ENCODE results near the gene UNC80.

Gene UNC80

GRCh38 chr2:209998596-209998995 lies 227.0 kb downstream of the UNC80 start:
- no peaks in the 10 kb centered on the region for H3K9me3 ChIP-seq (ENCODE audit: severe bottlenecking)
- peaks cover 3% of the 10 kb centered on the region for H3K36me3 ChIP-seq (ENCODE audit: low read depth)
- H3K4me3 ChIP-seq (ENCODE audit: severe bottlenecking), result no peak overlapping the region
- no peak for TF ChIP-seq CTCF (IDR thresholded peaks at IDR 0.05; ENCODE audit: poor library complexity, severe bottlenecking)
- peaks cover 5% of the 10 kb centered on the region for H3K4me1 ChIP-seq (ENCODE audit: insufficient read depth, poor library complexity, severe bottlenecking)
- DNase-seq (ENCODE audit: low spot score), result no peak
- no peak overlapping the region for H3K27ac ChIP-seq (ENCODE audit: poor library complexity, severe bottlenecking)
- no peaks in the 10 kb centered on the region for H3K27me3 ChIP-seq (ENCODE audit: insufficient read depth, poor library complexity, severe bottlenecking)
- ATAC-seq (ENCODE audit: low read depth), result no peak

- H3K4me3 ChIP-seq (ENCODE audit: severe bottlenecking), result no peak overlapping the region
- no peaks in the 10 kb centered on the region for H3K9me3 ChIP-seq (ENCODE audit: severe bottlenecking)
- DNase-seq (ENCODE audit: low spot score) (no peak), ATAC-seq (ENCODE audit: low read depth) (no peak)
- peaks cover 14% of the 10 kb centered on the region for H3K4me1 ChIP-seq (ENCODE audit: insufficient read depth, poor library complexity, severe bottlenecking)
- no peak for TF ChIP-seq CTCF (IDR thresholded peaks at IDR 0.05; ENCODE audit: poor library complexity, severe bottlenecking)
- H3K27ac ChIP-seq (ENCODE audit: poor library complexity, severe bottlenecking), result no peak overlapping the region
- H3K36me3 ChIP-seq (ENCODE audit: low read depth), result peaks cover 17% of the 10 kb centered on the region
- H3K27me3 ChIP-seq (ENCODE audit: insufficient read depth, poor library complexity, severe bottlenecking), result no peaks in the 10 kb centered on the region
Measured at GRCh38 chr2:210000464-210001324, 229.1 kb downstream of the UNC80 start.

GRCh38 chr2:210002158-210003157 lies 230.8 kb downstream of the UNC80 start, which contains the start of gene RPE:
Gene RPE (plus strand): TSS chr2:210002638. CDS start chr2:210002662, 24 bp downstream.
- no peaks in the 10 kb centered on the region for H3K27me3 ChIP-seq (ENCODE audit: insufficient read depth, poor library complexity, severe bottlenecking)
- peaks cover 35% of the 10 kb centered on the region for H3K36me3 ChIP-seq (ENCODE audit: low read depth)
- no peaks in the 10 kb centered on the region for H3K9me3 ChIP-seq (ENCODE audit: severe bottlenecking)
- TF ChIP-seq CTCF (IDR thresholded peaks at IDR 0.05; ENCODE audit: poor library complexity, severe bottlenecking), result no peak
- H3K4me3 ChIP-seq (ENCODE audit: severe bottlenecking), result peak within 1 kb of the TSS; percentile 76
- DNase-seq (ENCODE audit: low spot score) (peak; percentile 92), ATAC-seq (ENCODE audit: low read depth) (peak; percentile 99)
- H3K4me1 ChIP-seq (ENCODE audit: insufficient read depth, poor library complexity, severe bottlenecking), result peaks cover 14% of the 10 kb centered on the region
- peak within 1 kb of the TSS; percentile 20 for H3K27ac ChIP-seq (ENCODE audit: poor library complexity, severe bottlenecking)

GRCh38 chr2:210003359-210003758 lies 231.7 kb downstream of the UNC80 start:
- H3K36me3 ChIP-seq (ENCODE audit: low read depth), result peaks cover 43% of the 10 kb centered on the region
- H3K4me3 ChIP-seq (ENCODE audit: severe bottlenecking), result peak overlapping the region; percentile 76
- H3K9me3 ChIP-seq (ENCODE audit: severe bottlenecking), result no peaks in the 10 kb centered on the region
- no peak overlapping the region for H3K27ac ChIP-seq (ENCODE audit: poor library complexity, severe bottlenecking)
- ATAC-seq (ENCODE audit: low read depth) (no peak), DNase-seq (ENCODE audit: low spot score) (no peak)
- H3K4me1 ChIP-seq (ENCODE audit: insufficient read depth, poor library complexity, severe bottlenecking), result peaks cover 14% of the 10 kb centered on the region
- no peaks in the 10 kb centered on the region for H3K27me3 ChIP-seq (ENCODE audit: insufficient read depth, poor library complexity, severe bottlenecking)
- TF ChIP-seq CTCF (IDR thresholded peaks at IDR 0.05; ENCODE audit: poor library complexity, severe bottlenecking), result no peak
